Parathyroid adenoma (tissue), 2 donors: ENCODE data around the gene SYTL5.

Experiments used
- H2AFZ ChIP-seq: fragments of 300-600 bp; sonication (generic); one replicate; pipeline ENCODE4 v1.7.0; 2017; ENCODE audit warnings: antibody characterized with exemption, mild to moderate bottlenecking
- H3K27ac ChIP-seq: fragments of 300-600 bp; sonication (generic); one replicate; pipeline ENCODE4 v1.7.0; 2017
- H3K27me3 ChIP-seq: fragments of 300-600 bp; sonication (generic); one replicate; pipeline ENCODE4 v1.7.0; 2017; ENCODE audit warnings: low read length; ENCODE audit not compliant: control insufficient read depth, insufficient read depth
- H3K36me3 ChIP-seq: fragments of 300-600 bp; sonication (generic); one replicate; pipeline ENCODE4 v1.7.0; 2017; ENCODE audit warnings: low read length; ENCODE audit not compliant: control insufficient read depth, insufficient read depth
- H3K4me1 ChIP-seq: fragments of 300-600 bp; sonication (generic); one replicate; pipeline ENCODE4 v1.7.0; 2017; ENCODE audit warnings: control low read depth
- H3K4me2 ChIP-seq: fragments of 300-600 bp; sonication (generic); one replicate; pipeline ENCODE4 v1.7.0; 2017; ENCODE audit warnings: low read length
- H3K4me3 ChIP-seq: fragments of 300-600 bp; sonication (generic); one replicate; pipeline ENCODE4 v1.7.0; 2017; ENCODE audit warnings: low read depth, low read length
- H3K79me2 ChIP-seq: fragments of 300-600 bp; sonication (generic); one replicate; pipeline ENCODE4 v1.7.0; 2017; ENCODE audit warnings: control low read depth
- H3K9ac ChIP-seq: fragments of 300-600 bp; sonication (generic); one replicate; pipeline ENCODE4 v1.7.0; 2017; ENCODE audit warnings: mild to moderate bottlenecking
- H3K9me3 ChIP-seq: fragments of 300-600 bp; sonication (generic); one replicate; pipeline ENCODE4 v1.7.0; 2017; ENCODE audit warnings: low read length; ENCODE audit not compliant: control insufficient read depth
- CTCF ChIP-seq: fragments of 300-600 bp; sonication (generic); IDR thresholded peaks from one replicate; pipeline ENCODE4 v1.7.0; 2017; ENCODE audit warnings: antibody characterized with exemption, mild to moderate bottlenecking
- donor health status: primary hyperparathyroidism.

Gene SYTL5

GRCh38 chrX:38102875-38103274 is 96.5 kb downstream of the SYTL5 start:
- H3K9ac ChIP-seq = no peak overlapping the region
- no peaks in the 10 kb centered on the region for H3K4me1 ChIP-seq
- H3K4me3 ChIP-seq = no peak overlapping the region
- no peak overlapping the region for H3K27ac ChIP-seq
- no peak for TF ChIP-seq CTCF
- no peaks in the 10 kb centered on the region for H3K9me3 ChIP-seq
- no peaks in the 10 kb centered on the region for H3K79me2 ChIP-seq
- H3K4me2 ChIP-seq = no peak overlapping the region
- no peaks in the 10 kb centered on the region for H3K27me3 ChIP-seq
- H3K36me3 ChIP-seq = no peaks in the 10 kb centered on the region
- no peak overlapping the region for H2AFZ ChIP-seq

GRCh38 chrX:38103857-38104812 is 97.8 kb downstream of the SYTL5 start:
- Histone ChIP-seq H3K4me2 (no peak overlapping the region), H3K27ac (no peak overlapping the region), H2AFZ (no peak overlapping the region), H3K9ac (no peak overlapping the region), H3K27me3 (no peaks in the 10 kb centered on the region), H3K4me3 (no peak overlapping the region), H3K79me2 (no peaks in the 10 kb centered on the region), H3K4me1 (no peaks in the 10 kb centered on the region), H3K9me3 (no peaks in the 10 kb centered on the region), H3K36me3 (no peaks in the 10 kb centered on the region)
- TF ChIP-seq CTCF = no peak

- no peaks in the 10 kb centered on the region for H3K27me3 ChIP-seq
- H3K27ac ChIP-seq = no peak overlapping the region
- no peak overlapping the region for H3K9ac ChIP-seq
- H3K4me1 ChIP-seq = no peaks in the 10 kb centered on the region
- TF ChIP-seq CTCF = no peak
- H3K36me3 ChIP-seq = no peaks in the 10 kb centered on the region
- no peaks in the 10 kb centered on the region for H3K9me3 ChIP-seq
- H3K4me2 ChIP-seq = no peak overlapping the region
- no peak overlapping the region for H3K4me3 ChIP-seq
- no peaks in the 10 kb centered on the region for H3K79me2 ChIP-seq
- no peak overlapping the region for H2AFZ ChIP-seq
Measured at GRCh38 chrX:38105216-38105725, 98.9 kb downstream of the SYTL5 start.

GRCh38 chrX:38106991-38107655 is 100.8 kb downstream of the SYTL5 start:
- no peaks in the 10 kb centered on the region for H3K27me3 ChIP-seq
- H3K4me3 ChIP-seq = no peak overlapping the region
- TF ChIP-seq CTCF = no peak
- no peaks in the 10 kb centered on the region for H3K4me1 ChIP-seq
- no peak overlapping the region for H3K27ac ChIP-seq
- no peak overlapping the region for H3K9ac ChIP-seq
- no peak overlapping the region for H3K4me2 ChIP-seq
- no peaks in the 10 kb centered on the region for H3K9me3 ChIP-seq
- H3K79me2 ChIP-seq = no peaks in the 10 kb centered on the region
- H3K36me3 ChIP-seq = no peaks in the 10 kb centered on the region
- no peak overlapping the region for H2AFZ ChIP-seq
